ENCODE data around the gene TMEM132C. TPM values are rescaled to one million over a fixed set of nuclear protein-coding genes. Genes with fewer than 3 reads are reported as not detected.

The TMEM132C gene
- total RNA-seq, 1 donor from 2014 or later: 61.8 TPM

- peaks cover 3% of the 10 kb centered on the region for H3K9me3 Mint-ChIP-seq
- H3K27ac Mint-ChIP-seq: no peak overlapping the region
- no peak for TF ChIP-seq CTCF (conservative IDR thresholded peaks at IDR 0.05)
- H3K36me3 Mint-ChIP-seq: peaks cover 12% of the 10 kb centered on the region
- peaks cover 31% of the 10 kb centered on the region for H3K4me1 Mint-ChIP-seq (ENCODE audit: unreplicated experiment)
- peaks cover 14% of the 10 kb centered on the region for H3K27me3 Mint-ChIP-seq
- H3K4me3 Mint-ChIP-seq: no peak overlapping the region
- DNase-seq (ENCODE audit: extremely low spot score, unreplicated experiment): no peak
These were observed 183.8 kb downstream of the TMEM132C start for GRCh38 chr12:128450810-128451209.

- peaks cover 17% of the 10 kb centered on the region for H3K36me3 Mint-ChIP-seq
- peak overlapping the region; percentile 56 for H3K4me3 Mint-ChIP-seq
- DNase-seq (ENCODE audit: extremely low spot score, unreplicated experiment): no peak
- H3K9me3 Mint-ChIP-seq: peaks cover 5% of the 10 kb centered on the region
- no peak for TF ChIP-seq CTCF (conservative IDR thresholded peaks at IDR 0.05)
- no peak overlapping the region for H3K27ac Mint-ChIP-seq
- peaks cover 13% of the 10 kb centered on the region for H3K27me3 Mint-ChIP-seq
- peaks cover 19% of the 10 kb centered on the region for H3K4me1 Mint-ChIP-seq (ENCODE audit: unreplicated experiment)
These were observed 188.9 kb downstream of the TMEM132C start for GRCh38 chr12:128455851-128456250.

- Mint-ChIP-seq H3K36me3 (peaks cover 14% of the 10 kb centered on the region), H3K4me1 (ENCODE audit: unreplicated experiment) (peaks cover 13% of the 10 kb centered on the region), H3K27ac (no peak overlapping the region), H3K9me3 (peaks cover 5% of the 10 kb centered on the region), H3K4me3 (no peak overlapping the region), H3K27me3 (peaks cover 13% of the 10 kb centered on the region)
- DNase-seq (ENCODE audit: extremely low spot score, unreplicated experiment): no peak
- TF ChIP-seq CTCF (conservative IDR thresholded peaks at IDR 0.05): no peak
These were observed 190.0 kb downstream of the TMEM132C start for GRCh38 chr12:128456922-128457321.

GRCh38 chr12:128458301-128458974 lies 191.5 kb downstream of the TMEM132C start:
- no peak for DNase-seq (ENCODE audit: extremely low spot score, unreplicated experiment)
- TF ChIP-seq CTCF (conservative IDR thresholded peaks at IDR 0.05): no peak
- H3K4me3 Mint-ChIP-seq: no peak overlapping the region
- peaks cover 11% of the 10 kb centered on the region for H3K27me3 Mint-ChIP-seq
- peaks cover 12% of the 10 kb centered on the region for H3K36me3 Mint-ChIP-seq
- H3K9me3 Mint-ChIP-seq: peaks cover 5% of the 10 kb centered on the region
- H3K4me1 Mint-ChIP-seq (ENCODE audit: unreplicated experiment): peaks cover 10% of the 10 kb centered on the region
- no peak overlapping the region for H3K27ac Mint-ChIP-seq

- Mint-ChIP-seq H3K36me3 (peaks cover 8% of the 10 kb centered on the region), H3K27me3 (peaks cover 8% of the 10 kb centered on the region), H3K9me3 (peaks cover 5% of the 10 kb centered on the region), H3K4me1 (ENCODE audit: unreplicated experiment) (peaks cover 6% of the 10 kb centered on the region), H3K27ac (no peak overlapping the region), H3K4me3 (no peak overlapping the region)
- DNase-seq (ENCODE audit: extremely low spot score, unreplicated experiment): no peak
- no peak for TF ChIP-seq CTCF (conservative IDR thresholded peaks at IDR 0.05)
These were observed 192.1 kb downstream of the TMEM132C start for GRCh38 chr12:128459067-128459466.

Data from type B pancreatic cell (in vitro differentiated cells).